Esophagus muscularis mucosa (tissue), 4 donors: ENCODE data around the gene AUTS2. TPM values are rescaled to one million over a fixed set of nuclear protein-coding genes. Genes with fewer than 3 reads are reported as not detected.

ENCODE experiments used
- DNase-seq: peaks from one replicate; pipeline ENCODE4 v3.0.0-alpha.2; 2017; ENCODE audit errors: extremely low spot score
- H3K27ac ChIP-seq, 4 donors: fragments of 200-600 bp; sonication (generic); replicated peaks in 1 of 4; 1 replicate in 3 of 4; 2 replicates in 1 of 4; pipeline ENCODE4 v1.5.1; 2016 to 2019; ENCODE audit warnings: mild to moderate bottlenecking in 1 of 4
- H3K27me3 ChIP-seq, 4 donors: fragments of 200-600 bp; sonication (generic); one replicate each; pipeline versions ENCODE4 v1.5.1 to v1.6.0; 2016 to 2019
- H3K36me3 ChIP-seq, 4 donors: fragments of 200-600 bp; sonication (generic); one replicate each; pipeline ENCODE4 v1.5.1; 2016 to 2019
- H3K4me1 ChIP-seq, 4 donors: fragments of 200-600 bp; sonication (generic); one replicate each; pipeline ENCODE4 v1.5.1; 2016 to 2019
- H3K4me3 ChIP-seq, 4 donors: fragments of 200-600 bp; sonication (generic); 1 replicate in 2 of 4; 2 replicates in 2 of 4; pipeline ENCODE4 v1.5.1; 2016 to 2019; ENCODE audit warnings: mild to moderate bottlenecking in 4 of 4, moderate library complexity in 1 of 4
- H3K9me3 ChIP-seq, 4 donors: fragments of 200-600 bp; sonication (generic); 1 replicate in 3 of 4; 2 replicates in 1 of 4; pipeline ENCODE4 v1.5.1; 2016 to 2019
- EP300 ChIP-seq: sonication (generic); formaldehyde crosslinking; IDR thresholded peaks from one replicate; pipeline ENCODE4 v1.6.1; 2017; ENCODE audit warnings: antibody characterized with exemption
- POLR2A ChIP-seq: fragments of 450-650 bp; IDR thresholded peaks from one replicate; pipeline ENCODE4 v1.6.1; 2017; ENCODE audit warnings: antibody characterized with exemption, moderate library complexity, mild to moderate bottlenecking, low read depth
- POLR2AphosphoS5 ChIP-seq, 2 donors: sonication (generic); formaldehyde crosslinking; IDR thresholded peaks; one replicate each; pipeline ENCODE4 v1.6.1; 2017; ENCODE audit warnings: antibody characterized with exemption in 2 of 2
- WGBS: methylation state at CpG from one replicate; pipeline ENCODE4 v1.1.5; 2018; 5-methylcytosine and 5-hydroxymethylcytosine counted together
- intact Hi-C: fragments of 100-400 bp; cut with DNase I; formaldehyde crosslinking; loops from one replicate; pipeline ENCODE4 v1.15.1; 2023
- total RNA-seq, 4 donors: library from RNA; depleted of rRNA; stranded (reverse); fragments of >200 nt; gene quantifications; one replicate each; pipeline versions ENCODE4 v1.1.0 to v1.2.1, GENCODE V29; 2016
- TF ChIP-seq, protein P1 (sequence below), 3 experiments: fragments of 200-600 bp in 2 of 3; fragments of 450-650 bp in 1 of 3; sonication (generic) in 2 of 3; IDR thresholded peaks; one replicate each; pipeline ENCODE4 v1.5.1; 2017 to 2019; ENCODE audit warnings: antibody characterized with exemption in 3 of 3, mild to moderate bottlenecking in 2 of 3, moderate library complexity in 1 of 3

AUTS2 gene
- total RNA-seq, 4 donors from 2014 or later = 18.5 to 44.9 (median 34.2) TPM

GRCh38 chr7:70056363-70056762, 458.1 kb downstream of the AUTS2 start:
- Histone ChIP-seq H3K36me3 (no peaks in the 10 kb centered on the region), H3K4me3 (no peak overlapping the region), H3K4me1 (peaks cover 3 to 46% (median 30%) of the 10 kb centered on the region in 4 donors), H3K9me3 (no peaks in the 10 kb centered on the region), H3K27ac (no peak overlapping the region), H3K27me3 (no peaks in the 10 kb centered on the region)
- intact Hi-C loops = no loop called here
- TF ChIP-seq EP300 = no peak
- TF ChIP-seq, protein P1, sequence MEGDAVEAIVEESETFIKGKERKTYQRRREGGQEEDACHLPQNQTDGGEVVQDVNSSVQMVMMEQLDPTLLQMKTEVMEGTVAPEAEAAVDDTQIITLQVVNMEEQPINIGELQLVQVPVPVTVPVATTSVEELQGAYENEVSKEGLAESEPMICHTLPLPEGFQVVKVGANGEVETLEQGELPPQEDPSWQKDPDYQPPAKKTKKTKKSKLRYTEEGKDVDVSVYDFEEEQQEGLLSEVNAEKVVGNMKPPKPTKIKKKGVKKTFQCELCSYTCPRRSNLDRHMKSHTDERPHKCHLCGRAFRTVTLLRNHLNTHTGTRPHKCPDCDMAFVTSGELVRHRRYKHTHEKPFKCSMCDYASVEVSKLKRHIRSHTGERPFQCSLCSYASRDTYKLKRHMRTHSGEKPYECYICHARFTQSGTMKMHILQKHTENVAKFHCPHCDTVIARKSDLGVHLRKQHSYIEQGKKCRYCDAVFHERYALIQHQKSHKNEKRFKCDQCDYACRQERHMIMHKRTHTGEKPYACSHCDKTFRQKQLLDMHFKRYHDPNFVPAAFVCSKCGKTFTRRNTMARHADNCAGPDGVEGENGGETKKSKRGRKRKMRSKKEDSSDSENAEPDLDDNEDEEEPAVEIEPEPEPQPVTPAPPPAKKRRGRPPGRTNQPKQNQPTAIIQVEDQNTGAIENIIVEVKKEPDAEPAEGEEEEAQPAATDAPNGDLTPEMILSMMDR (IDR thresholded peaks at IDR 0.05) = no peak
- no peak for TF ChIP-seq POLR2AphosphoS5 (IDR thresholded peaks at IDR 0.05)
- no peak for TF ChIP-seq POLR2A
- WGBS = 94% methylated on average over 1 of the region's 1 CpG
- no peak for DNase-seq

DNA sequence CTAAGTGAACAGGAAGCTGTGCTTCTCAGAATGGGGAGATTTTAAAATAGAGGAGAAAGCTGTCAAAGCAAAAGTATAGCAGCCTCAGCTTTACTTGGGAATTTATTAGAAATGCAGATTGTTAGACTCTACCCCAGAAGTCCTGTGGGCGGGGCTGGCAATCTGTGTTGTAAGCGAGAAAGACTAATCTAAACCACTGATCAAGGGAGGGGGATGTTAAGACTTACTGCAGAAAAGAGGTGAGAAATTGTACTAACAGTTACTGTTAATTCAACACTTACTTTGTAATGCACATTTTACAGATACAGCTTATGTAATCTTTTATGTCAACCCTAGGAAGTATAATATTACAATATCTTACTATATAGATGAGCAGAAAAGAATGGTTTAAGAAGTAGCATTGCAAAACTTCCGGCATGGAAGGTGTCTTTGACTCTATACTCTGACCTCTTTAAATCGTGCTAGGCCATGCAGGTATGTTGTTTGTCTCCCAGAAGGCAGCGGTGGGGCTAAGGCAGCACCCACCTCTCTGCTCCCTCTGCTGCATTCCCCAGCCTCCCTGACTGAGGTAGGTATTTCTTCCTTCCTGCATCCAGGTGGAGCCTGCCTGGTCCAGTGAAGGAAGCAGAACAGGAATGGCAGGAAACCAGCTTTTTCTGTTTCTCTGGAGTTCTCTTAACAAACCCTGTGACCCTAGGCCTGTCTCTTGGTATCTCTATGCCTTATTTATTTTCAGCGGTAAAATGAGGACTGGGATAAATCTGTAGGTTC, 462.2 kb downstream of the AUTS2 start:
- no peak for DNase-seq
- Histone ChIP-seq H3K9me3 (no peaks in the 10 kb centered on the region), H3K27me3 (no peaks in the 10 kb centered on the region), H3K4me1 (peaks cover 3 to 25% (median 11%) of the 10 kb centered on the region in 4 donors), H3K36me3 (no peaks in the 10 kb centered on the region), H3K27ac (no peak overlapping the region), H3K4me3 (no peak overlapping the region)
- TF ChIP-seq EP300 = no peak
- TF ChIP-seq, protein P1 (IDR thresholded peaks at IDR 0.05) = no peak
- intact Hi-C loops = no loop called here
- WGBS = 83% methylated on average over 6 of the region's 6 CpGs

- intact Hi-C loops = no loop called here
- Histone ChIP-seq H3K9me3 (no peaks in the 10 kb centered on the region), H3K4me3 (no peak overlapping the region), H3K4me1 (peaks cover 0 to 25% (median 10%) of the 10 kb centered on the region in 4 donors), H3K36me3 (no peaks in the 10 kb centered on the region), H3K27me3 (no peaks in the 10 kb centered on the region), H3K27ac (no peak overlapping the region)
- TF ChIP-seq EP300 = no peak
- no peak for TF ChIP-seq POLR2AphosphoS5 (IDR thresholded peaks at IDR 0.05)
- TF ChIP-seq, protein P1 (IDR thresholded peaks at IDR 0.05) = no peak
- no peak for TF ChIP-seq POLR2A
- 86% methylated on average over 6 of the region's 6 CpGs for WGBS
- no peak for DNase-seq
These were observed 465.1 kb downstream of the AUTS2 start for GRCh38 chr7:70063371-70063770.

GRCh38 chr7:70063927-70064326, 465.7 kb downstream of the AUTS2 start:
- no peak for DNase-seq
- Histone ChIP-seq H3K27me3 (no peaks in the 10 kb centered on the region), H3K27ac (peak overlapping the region in 1 of 4 donors; percentile 33), H3K36me3 (no peaks in the 10 kb centered on the region), H3K9me3 (no peaks in the 10 kb centered on the region), H3K4me1 (peaks cover 0 to 25% (median 10%) of the 10 kb centered on the region in 4 donors), H3K4me3 (no peak overlapping the region)
- WGBS = 75% methylated on average over 6 of the region's 6 CpGs
- TF ChIP-seq POLR2A (no peak), POLR2AphosphoS5 (IDR thresholded peaks at IDR 0.05) (no peak), EP300 (no peak)
- TF ChIP-seq, protein P1 (IDR thresholded peaks at IDR 0.05) = no peak
- intact Hi-C loops = no loop called here
